Aorta (tissue), 5 donors: ENCODE measurements around the gene E2F8. TPM values are rescaled to one million over a fixed set of nuclear protein-coding genes. Genes with fewer than 3 reads are reported as not detected.
A peak's percentile ranks its signal among the peaks of the same experiment; 100 is the strongest.

Experiments
- ATAC-seq: fragments of 200-7000 bp; cut with Tn5 transposase; one replicate; pipeline ENCODE4 v1.9.1; 2022; ENCODE audit warnings: moderate library complexity; ENCODE audit not compliant: low FRiP score
- DNase-seq, 2 donors: peaks; one replicate each; pipeline ENCODE4 v3.0.0-alpha.2; 2020
- H3K27ac ChIP-seq, 2 donors: one replicate each; pipeline ENCODE4 v1.5.1; 2013; ENCODE audit warnings: low read length in 2 of 2, mild to moderate bottlenecking in 2 of 2, moderate library complexity in 2 of 2, control low read depth in 1 of 2, inconsistent platforms in 1 of 2, low read depth in 1 of 2
- H3K27me3 ChIP-seq, 2 donors: one replicate each; pipeline ENCODE4 v1.6.1; 2013; ENCODE audit warnings: control low read depth in 1 of 2, low read length in 1 of 2, mild to moderate bottlenecking in 1 of 2, moderate library complexity in 1 of 2; ENCODE audit not compliant: insufficient read depth in 2 of 2, control insufficient read depth in 1 of 2
- H3K36me3 ChIP-seq, 2 donors: one replicate each; pipeline ENCODE4 v1.6.1; 2013; ENCODE audit warnings: control low read depth in 1 of 2, low read length in 1 of 2, mild to moderate bottlenecking in 1 of 2; ENCODE audit not compliant: insufficient read depth in 2 of 2, control insufficient read depth in 1 of 2
- H3K4me1 ChIP-seq, 2 donors: one replicate each; pipeline ENCODE4 v1.6.1; 2013; ENCODE audit warnings: low read length in 2 of 2, control low read depth in 1 of 2, mild to moderate bottlenecking in 1 of 2, moderate library complexity in 1 of 2; ENCODE audit not compliant: insufficient read depth in 2 of 2, control insufficient read depth in 1 of 2
- H3K4me3 ChIP-seq, 2 donors: one replicate each; pipeline ENCODE4 v1.5.1; 2013; ENCODE audit warnings: low read length in 2 of 2, control low read depth in 1 of 2, mild to moderate bottlenecking in 1 of 2
- H3K9me3 ChIP-seq: one replicate; pipeline ENCODE4 v1.6.1; 2013; ENCODE audit warnings: mild to moderate bottlenecking, low read length; ENCODE audit not compliant: control insufficient read depth
- WGBS, 2 donors: extraction: QIAGEN DNeasy Blood & Tissue Kit; methylation state at CpG; one replicate each; pipeline ENCODE4 v1.1.7; 2013; 5-methylcytosine and 5-hydroxymethylcytosine counted together
- intact Hi-C, 2 donors: fragments of 100-400 bp; cut with DNase I; formaldehyde crosslinking; loops; one replicate each; pipeline versions ENCODE4 v1.14.2 to v1.15.0; 2022
- polyA plus RNA-seq, 2 donors: library from polyadenylated mRNA; stranded (reverse); fragments of 200-250 nt; gene quantifications; one replicate each; pipeline ENCODE4 v1.2.3, GENCODE V29; 2013
- total RNA-seq, 2 donors: library from RNA; stranded (reverse); fragmentation: NEBNext Ultra II Directional; extraction: Animal tissue kit (Norgen Biotek cat#: 25700); gene quantifications; one replicate each; pipeline ENCODE4 v1.2.1, GENCODE V29; 2021
- donor health status: healthy with polysubstance abuse.
- donor health status: Bipolar disorder and iron deficiency.
- donor health status: DM: no; HTN: no; CAD: no.
- donor health status: DM: no; HTN: no; CAD: no.
- donor health status: DM: yes; HTN: yes; CAD: no.

E2F8 gene
- total and polyA plus RNA-seq, 4 donors = 0.05 to 0.63 (median 0.29) TPM; not detected in 1

- intact Hi-C loops = no loop called here
- no peak within 1 kb of the TSS for H3K4me3 ChIP-seq
- ATAC-seq (no peak), DNase-seq (no peak)
- WGBS, 2 donors = 48 to 53% methylated on average over 7 of the region's 7 CpGs
- H3K27ac ChIP-seq = no peak within 1 kb of the TSS
- H3K9me3 ChIP-seq = no peaks in the 10 kb centered on the region
- no peaks in the 10 kb centered on the region for H3K27me3 ChIP-seq
- no peaks in the 10 kb centered on the region for H3K36me3 ChIP-seq
- no peaks in the 10 kb centered on the region for H3K4me1 ChIP-seq
Measured at GRCh38 chr11:19201737-19202605, 38.8 kb downstream of the E2F8 start, which contains the start of gene CSRP3. Gene CSRP3 (minus strand): TSS chr11:19201983. CDS start chr11:19192448, 9,535 bp downstream.

DNA sequence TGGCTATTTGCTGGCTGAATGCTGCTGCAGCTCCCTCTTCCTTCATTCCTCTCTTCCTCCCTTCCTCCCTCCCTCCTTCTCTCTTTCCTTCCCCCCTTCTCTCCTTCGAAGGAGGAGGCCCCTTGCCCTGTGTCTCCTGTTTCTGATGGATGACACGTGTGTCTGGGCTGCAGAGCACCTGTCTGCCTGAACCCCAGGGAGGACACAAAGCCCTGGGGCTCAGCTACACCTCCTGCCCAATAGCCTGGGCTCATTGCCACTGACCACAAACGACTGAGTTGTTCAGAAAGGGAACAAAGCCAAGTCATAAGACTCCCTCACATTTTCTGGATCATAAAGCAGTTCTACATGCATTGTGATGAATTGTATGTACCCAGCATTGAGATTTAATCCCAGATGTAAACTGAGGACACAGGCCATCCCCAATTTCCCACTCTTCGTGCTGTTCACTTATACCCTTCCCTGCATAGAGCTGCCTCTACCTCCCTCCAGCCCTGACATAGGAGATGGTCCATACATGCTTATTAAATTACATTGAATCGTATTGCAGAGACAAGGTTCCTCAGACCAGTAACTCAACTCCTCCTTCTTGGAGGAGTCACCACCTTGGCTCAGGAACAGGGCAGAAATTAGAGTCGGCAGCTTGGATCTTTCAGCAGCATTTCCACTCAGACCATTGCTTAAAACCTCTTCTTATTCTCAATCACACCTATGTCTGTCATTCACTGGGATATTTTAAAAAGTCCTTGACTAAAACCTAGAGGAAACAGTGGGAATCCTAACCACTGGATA, 40.1 kb downstream of the E2F8 start:
- H3K9me3 ChIP-seq = no peaks in the 10 kb centered on the region
- 31 to 37% methylated on average over 6 of the region's 6 CpGs for WGBS, 2 donors
- ATAC-seq = no peak
- H3K27me3 ChIP-seq = no peaks in the 10 kb centered on the region
- H3K4me3 ChIP-seq = no peak overlapping the region
- no peak overlapping the region for H3K27ac ChIP-seq
- intact Hi-C loops = no loop called here
- DNase-seq = peak in 1 of 2 donors; percentile 55
- H3K4me1 ChIP-seq = no peaks in the 10 kb centered on the region
- H3K36me3 ChIP-seq = no peaks in the 10 kb centered on the region

- H3K4me1 ChIP-seq = no peaks in the 10 kb centered on the region
- 11 to 17% methylated on average over 3 of the region's 3 CpGs for WGBS, 2 donors
- no peak overlapping the region for H3K27ac ChIP-seq
- no peaks in the 10 kb centered on the region for H3K27me3 ChIP-seq
- DNase-seq = no peak
- intact Hi-C loops = no loop called here
- no peaks in the 10 kb centered on the region for H3K9me3 ChIP-seq
- no peak for ATAC-seq
- H3K36me3 ChIP-seq = no peaks in the 10 kb centered on the region
- H3K4me3 ChIP-seq = no peak overlapping the region
Measured at GRCh38 chr11:19199771-19200170, 41.0 kb downstream of the E2F8 start.

GRCh38 chr11:19199048-19199447, 41.7 kb downstream of the E2F8 start:
- H3K9me3 ChIP-seq = no peaks in the 10 kb centered on the region
- no peaks in the 10 kb centered on the region for H3K4me1 ChIP-seq
- H3K27ac ChIP-seq = no peak overlapping the region
- no peak for ATAC-seq
- intact Hi-C loops = no loop called here
- 93 to 95% methylated on average over 7 of the region's 7 CpGs for WGBS, 2 donors
- no peaks in the 10 kb centered on the region for H3K27me3 ChIP-seq
- H3K4me3 ChIP-seq = no peak overlapping the region
- DNase-seq = no peak
- H3K36me3 ChIP-seq = no peaks in the 10 kb centered on the region

DNA sequence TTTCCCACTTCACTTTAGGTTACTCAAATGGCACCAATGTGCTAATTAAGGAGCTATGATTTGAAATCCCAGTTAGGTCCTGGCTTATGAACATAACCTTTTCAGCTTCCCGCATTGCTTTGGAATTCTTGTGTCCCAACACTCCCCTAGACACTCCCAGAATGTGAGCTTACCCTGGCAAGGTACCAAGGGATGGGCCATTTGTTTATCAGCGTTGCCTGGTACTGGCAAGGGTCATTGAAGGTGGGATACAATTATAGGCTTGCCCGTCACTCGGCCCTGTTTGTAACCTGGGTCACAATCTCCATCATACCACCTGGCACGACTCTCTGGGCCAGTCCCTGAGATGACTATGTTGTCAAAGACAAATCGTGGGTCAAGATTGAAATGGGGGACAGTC, 44.3 kb downstream of the E2F8 start:
- intact Hi-C loops = no loop called here
- DNase-seq (no peak), ATAC-seq (peak; percentile 11)
- no peaks in the 10 kb centered on the region for H3K4me1 ChIP-seq
- no peaks in the 10 kb centered on the region for H3K27me3 ChIP-seq
- H3K9me3 ChIP-seq = no peaks in the 10 kb centered on the region
- H3K27ac ChIP-seq = no peak overlapping the region
- 87 to 89% methylated on average over 6 of the region's 6 CpGs for WGBS, 2 donors
- H3K4me3 ChIP-seq = no peak overlapping the region
- no peaks in the 10 kb centered on the region for H3K36me3 ChIP-seq

GRCh38 chr11:19194620-19195308, 46.0 kb downstream of the E2F8 start:
- Histone ChIP-seq H3K4me3 (no peak overlapping the region), H3K4me1 (no peaks in the 10 kb centered on the region), H3K27me3 (no peaks in the 10 kb centered on the region), H3K36me3 (no peaks in the 10 kb centered on the region), H3K27ac (no peak overlapping the region), H3K9me3 (no peaks in the 10 kb centered on the region)
- WGBS, 2 donors = 80 to 83% methylated on average over 4 of the region's 4 CpGs
- ATAC-seq (no peak), DNase-seq (no peak)
- intact Hi-C loops = no loop called here

DNA sequence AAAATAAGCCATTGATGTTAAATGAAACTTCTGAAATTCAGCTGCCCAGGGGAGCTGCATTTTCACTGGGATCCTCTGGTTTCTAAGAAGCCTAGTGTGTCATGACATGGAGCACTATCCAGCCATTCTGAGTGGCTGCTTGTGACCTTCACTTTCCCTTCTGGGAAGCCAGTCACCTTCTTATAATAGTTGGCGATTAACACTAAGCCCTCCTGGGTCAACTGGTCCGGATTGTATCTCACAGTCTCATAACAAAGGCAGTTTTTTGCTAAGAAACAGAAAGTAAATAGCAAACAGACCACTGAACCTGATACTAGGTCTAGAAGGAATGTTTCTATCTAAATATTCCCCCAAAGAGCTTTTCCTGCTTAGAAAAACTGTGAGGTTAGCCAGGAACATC, 46.8 kb downstream of the E2F8 start:
- DNase-seq (no peak), ATAC-seq (no peak)
- Histone ChIP-seq H3K27ac (no peak overlapping the region), H3K4me3 (no peak overlapping the region), H3K9me3 (no peaks in the 10 kb centered on the region), H3K36me3 (no peaks in the 10 kb centered on the region), H3K4me1 (no peaks in the 10 kb centered on the region), H3K27me3 (no peaks in the 10 kb centered on the region)
- intact Hi-C loops = no loop called here
- 95 to 96% methylated on average over 2 of the region's 2 CpGs for WGBS, 2 donors

- no peaks in the 10 kb centered on the region for H3K4me1 ChIP-seq
- H3K36me3 ChIP-seq = no peaks in the 10 kb centered on the region
- no peaks in the 10 kb centered on the region for H3K27me3 ChIP-seq
- ATAC-seq (no peak), DNase-seq (no peak)
- intact Hi-C loops = no loop called here
- no peaks in the 10 kb centered on the region for H3K9me3 ChIP-seq
- H3K27ac ChIP-seq = no peak overlapping the region
- 72 to 76% methylated on average over 7 of the region's 7 CpGs for WGBS, 2 donors
- no peak overlapping the region for H3K4me3 ChIP-seq
Measured at GRCh38 chr11:19191530-19192169, 49.1 kb downstream of the E2F8 start.
